SJCRH30 (cell line): ENCODE measurements around the gene GFRA3. TPM values are rescaled to one million over a fixed set of nuclear protein-coding genes. Genes with fewer than 3 reads are reported as not detected.
"Not testable (repeated sequence)": the region's sequence is repeated elsewhere in the genome, so short reads cannot be mapped to it uniquely, and the experiment has no call there.

Experiments
- DNase-seq, 2 experiments: peaks; one replicate each; pipeline ENCODE4 v3.0.0-alpha.2; 2015 to 2020
- H3K27ac ChIP-seq: fragments of 250-450 bp; sonication (Bioruptor Pico); 2 replicates; pipeline ENCODE4 v1.5.1; 2020; ENCODE audit warnings: mild to moderate bottlenecking, moderate library complexity
- H3K27me3 ChIP-seq: fragments of 250-450 bp; sonication (Bioruptor Pico); 2 replicates; pipeline ENCODE4 v1.5.1; 2020; ENCODE audit warnings: mild to moderate bottlenecking, moderate library complexity
- H3K36me3 ChIP-seq: fragments of 250-450 bp; sonication (Bioruptor Pico); 2 replicates; pipeline ENCODE4 v1.5.1; 2020; ENCODE audit warnings: mild to moderate bottlenecking, moderate library complexity
- H3K4me1 ChIP-seq: fragments of 250-450 bp; sonication (Bioruptor Pico); 2 replicates; pipeline ENCODE4 v1.5.1; 2020; ENCODE audit warnings: mild to moderate bottlenecking, moderate library complexity
- H3K4me3 ChIP-seq: fragments of 250-450 bp; sonication (Bioruptor Pico); 2 replicates; pipeline ENCODE4 v1.5.1; 2020; ENCODE audit warnings: mild to moderate bottlenecking, moderate library complexity
- H3K9me3 ChIP-seq: fragments of 250-450 bp; sonication (Bioruptor Pico); replicated peaks from 2 replicates; pipeline ENCODE4 v1.5.1; 2020; ENCODE audit warnings: mild to moderate bottlenecking, moderate library complexity
- total RNA-seq: library from RNA; depleted of rRNA; stranded (reverse); fragments of >200 nt; shearing (Covaris generic); gene quantifications from 2 replicates; pipeline ENCODE4 v1.2.3, GENCODE V29; 2014

GFRA3 gene
- total RNA-seq, 1 experiment from 2014 or later = not detected

- Histone ChIP-seq H3K27me3 (no peaks in the 10 kb centered on the region), H3K4me3 (no peak overlapping the region), H3K9me3 (no peaks in the 10 kb centered on the region), H3K4me1 (no peaks in the 10 kb centered on the region), H3K36me3 (no peaks in the 10 kb centered on the region), H3K27ac (no peak overlapping the region)
- DNase-seq = no peak
Measured at GRCh38 chr5:138272681-138273080, 1.7 kb downstream of the GFRA3 start.

DNA sequence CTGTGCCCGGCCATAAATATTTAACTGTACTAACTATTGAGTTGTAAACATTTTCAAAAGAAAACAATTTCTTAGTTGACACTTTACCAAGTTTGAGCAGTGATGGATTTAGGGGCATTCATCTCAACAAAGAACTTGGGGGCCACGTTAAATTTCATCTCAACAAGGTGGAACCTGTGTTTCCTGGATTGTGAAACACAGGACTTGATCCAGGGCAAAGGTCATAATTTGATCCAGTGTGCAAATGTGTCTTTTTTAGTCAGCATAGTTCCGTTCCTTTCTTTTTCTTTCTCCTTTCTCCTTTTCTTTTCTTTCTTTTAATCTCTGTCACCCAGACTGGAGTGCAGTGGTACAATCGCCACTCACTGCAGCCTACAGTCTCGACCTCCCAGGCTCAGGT, 3.1 kb downstream of the GFRA3 start:
- peaks cover under 1% of the 10 kb centered on the region; the same call in 1 of the 2 replicates for H3K4me1 ChIP-seq
- H3K27ac ChIP-seq = no peak overlapping the region
- no peaks in the 10 kb centered on the region for H3K27me3 ChIP-seq
- H3K36me3 ChIP-seq = no peaks in the 10 kb centered on the region
- no peak for DNase-seq
- H3K4me3 ChIP-seq = no peak overlapping the region
- no peaks in the 10 kb centered on the region for H3K9me3 ChIP-seq

DNA sequence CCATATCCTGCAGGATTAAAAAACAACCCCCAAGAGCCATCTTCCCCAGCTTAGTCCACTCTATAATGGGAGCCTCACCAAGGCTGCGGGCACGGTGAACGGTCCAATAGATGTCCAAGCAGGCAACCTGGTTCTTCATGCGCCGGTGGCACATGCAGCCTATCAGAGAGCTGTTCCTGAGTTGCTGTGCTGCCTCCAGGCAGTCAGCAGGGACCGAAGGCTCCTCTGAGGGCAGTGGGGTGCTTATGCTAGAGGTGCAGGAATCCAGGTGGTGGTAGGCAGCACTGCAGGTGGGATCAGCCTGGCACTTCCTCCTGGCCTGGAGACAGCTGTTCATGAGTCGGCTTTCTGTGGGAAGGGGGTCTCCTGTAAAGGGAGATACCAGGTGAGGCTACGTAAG, 10.2 kb downstream of the GFRA3 start:
- 0 out of 2 replicates have a peak, but pooled peaks cover 4% of the 10 kb centered on the region for H3K27me3 ChIP-seq
- H3K27ac ChIP-seq = no peak overlapping the region
- no peaks in the 10 kb centered on the region for H3K36me3 ChIP-seq
- H3K4me3 ChIP-seq = no peak overlapping the region
- DNase-seq = no peak
- H3K4me1 ChIP-seq = peaks cover 8% of the 10 kb centered on the region; the same call in 1 of the 2 replicates
- H3K9me3 ChIP-seq = no peaks in the 10 kb centered on the region

- H3K4me3 ChIP-seq = no peak overlapping the region
- peaks cover 8% of the 10 kb centered on the region; the same call in 1 of the 2 replicates for H3K4me1 ChIP-seq
- no peaks in the 10 kb centered on the region for H3K36me3 ChIP-seq
- H3K27ac ChIP-seq = no peak overlapping the region
- 0 out of 2 replicates have a peak, but pooled peaks cover 4% of the 10 kb centered on the region for H3K27me3 ChIP-seq
- H3K9me3 ChIP-seq = no peaks in the 10 kb centered on the region
- DNase-seq = no peak
Measured at GRCh38 chr5:138263581-138263980, 10.8 kb downstream of the GFRA3 start.

- no peaks in the 10 kb centered on the region for H3K4me1 ChIP-seq
- no peak overlapping the region for H3K27ac ChIP-seq
- H3K4me3 ChIP-seq = no peak overlapping the region
- no peaks in the 10 kb centered on the region for H3K9me3 ChIP-seq
- DNase-seq = no peak
- H3K27me3 ChIP-seq = no peaks in the 10 kb centered on the region
- no peaks in the 10 kb centered on the region for H3K36me3 ChIP-seq
Measured at GRCh38 chr5:138258704-138259292, 15.6 kb downstream of the GFRA3 start.

- Histone ChIP-seq H3K9me3 (no peaks in the 10 kb centered on the region), H3K4me3 (no peak overlapping the region)
- no peak for DNase-seq
Measured at GRCh38 chr5:138257583-138257982, 16.8 kb downstream of the GFRA3 start.

DNA sequence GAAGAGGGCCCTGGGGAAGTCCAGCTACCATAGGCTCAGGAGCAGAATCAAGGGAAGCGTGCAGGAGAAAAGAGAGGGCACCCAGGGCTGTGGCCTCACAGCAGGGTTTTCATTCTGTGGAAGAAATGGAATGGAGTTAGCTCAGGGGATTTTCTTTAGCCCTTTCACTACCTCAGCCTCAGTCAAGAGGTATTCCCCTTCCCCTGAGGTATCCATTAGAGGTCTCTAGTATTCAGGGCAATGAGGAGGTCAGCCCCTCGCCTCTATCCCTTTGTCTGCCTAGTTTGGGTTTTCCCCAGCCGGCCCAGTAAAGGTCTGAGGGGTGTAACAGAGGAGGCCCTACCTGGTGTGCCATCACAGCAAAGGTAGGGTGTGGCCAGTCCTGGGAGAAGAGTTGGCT, 21.5 kb downstream of the GFRA3 start:
- no peaks in the 10 kb centered on the region for H3K27me3 ChIP-seq
- no peaks in the 10 kb centered on the region for H3K9me3 ChIP-seq
- H3K36me3 ChIP-seq = no peaks in the 10 kb centered on the region
- no peak overlapping the region for H3K27ac ChIP-seq
- no peak overlapping the region for H3K4me3 ChIP-seq
- no peak for DNase-seq
- H3K4me1 ChIP-seq = no peaks in the 10 kb centered on the region

More at GRCh38 chr5:138257583-138257982, 16.8 kb downstream of the GFRA3 start:
- H3K4me1 ChIP-seq = no peaks in the 10 kb centered on the region
- H3K27ac ChIP-seq = no peak overlapping the region
- no peaks in the 10 kb centered on the region for H3K36me3 ChIP-seq
- no peaks in the 10 kb centered on the region for H3K27me3 ChIP-seq

- not testable (repeated sequence) for DNase-seq, H3K9me3 ChIP-seq, H3K27me3 ChIP-seq
Measured at GRCh38 chr5:138247800-138248199, 26.6 kb downstream of the GFRA3 start.

DNA sequence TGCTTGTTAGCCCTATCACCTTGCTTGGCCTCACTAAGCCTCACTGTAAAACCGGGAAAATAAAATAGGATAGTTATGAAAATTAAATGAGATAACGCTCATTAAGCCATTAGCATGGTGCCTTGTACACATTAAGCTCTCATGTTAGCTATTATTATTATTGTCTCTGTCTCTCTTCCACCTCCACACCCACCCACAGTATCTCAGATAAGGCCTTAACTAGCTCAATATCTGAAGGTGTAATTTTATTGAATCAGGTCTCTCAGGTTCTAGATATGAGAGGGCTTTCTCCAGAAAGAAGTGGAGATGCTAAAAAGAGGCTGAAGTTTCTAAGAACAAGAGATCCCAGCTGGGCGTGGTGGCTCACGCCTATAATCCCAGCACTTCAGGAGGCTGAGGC, 27.6 kb downstream of the GFRA3 start:
- no peaks in the 10 kb centered on the region for H3K9me3 ChIP-seq
- H3K27ac ChIP-seq = no peak overlapping the region
- H3K36me3 ChIP-seq = no peaks in the 10 kb centered on the region
- no peaks in the 10 kb centered on the region for H3K4me1 ChIP-seq
- DNase-seq = no peak
- peaks cover 4% of the 10 kb centered on the region; the same call in 1 of the 2 replicates for H3K27me3 ChIP-seq
- H3K4me3 ChIP-seq = no peak overlapping the region

More at GRCh38 chr5:138247800-138248199, 26.6 kb downstream of the GFRA3 start:
- H3K4me1 ChIP-seq, H3K4me3 ChIP-seq, H3K27ac ChIP-seq, H3K36me3 ChIP-seq: not testable (repeated sequence)

- Histone ChIP-seq H3K4me3 (no peak overlapping the region), H3K27ac (no peak overlapping the region), H3K4me1 (no peaks in the 10 kb centered on the region), H3K36me3 (no peaks in the 10 kb centered on the region), H3K9me3 (no peaks in the 10 kb centered on the region), H3K27me3 (peaks cover 6% of the 10 kb centered on the region; the same call in 1 of the 2 replicates)
- DNase-seq = no peak
Measured at GRCh38 chr5:138246334-138246733, 28.1 kb downstream of the GFRA3 start.

DNA sequence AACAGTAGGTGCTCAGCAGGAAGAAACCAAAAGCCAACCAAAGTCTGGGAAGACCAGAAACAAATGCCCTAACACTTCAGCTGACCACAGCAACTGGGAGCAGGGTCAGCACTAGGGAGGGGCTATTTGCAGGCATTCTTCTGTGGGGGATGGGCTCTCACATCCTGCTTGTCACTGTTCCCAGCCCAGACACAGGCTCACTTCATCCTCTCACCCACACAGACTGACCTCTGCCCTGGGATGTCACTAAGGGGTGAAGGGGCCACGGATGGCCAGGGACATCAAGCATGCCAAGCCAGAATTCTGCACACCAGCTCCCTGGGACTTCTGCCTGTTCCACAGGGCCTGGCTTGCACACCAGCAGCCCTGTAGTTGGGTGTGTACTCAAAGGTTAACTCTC, 28.7 kb downstream of the GFRA3 start:
- H3K36me3 ChIP-seq = no peaks in the 10 kb centered on the region
- no peak overlapping the region for H3K27ac ChIP-seq
- H3K27me3 ChIP-seq = peaks cover 9% of the 10 kb centered on the region; the same call in 1 of the 2 replicates
- H3K9me3 ChIP-seq = no peaks in the 10 kb centered on the region
- DNase-seq = peak in 1 of 2 experiments; percentile 9
- no peaks in the 10 kb centered on the region for H3K4me1 ChIP-seq
- no peak overlapping the region for H3K4me3 ChIP-seq

DNA sequence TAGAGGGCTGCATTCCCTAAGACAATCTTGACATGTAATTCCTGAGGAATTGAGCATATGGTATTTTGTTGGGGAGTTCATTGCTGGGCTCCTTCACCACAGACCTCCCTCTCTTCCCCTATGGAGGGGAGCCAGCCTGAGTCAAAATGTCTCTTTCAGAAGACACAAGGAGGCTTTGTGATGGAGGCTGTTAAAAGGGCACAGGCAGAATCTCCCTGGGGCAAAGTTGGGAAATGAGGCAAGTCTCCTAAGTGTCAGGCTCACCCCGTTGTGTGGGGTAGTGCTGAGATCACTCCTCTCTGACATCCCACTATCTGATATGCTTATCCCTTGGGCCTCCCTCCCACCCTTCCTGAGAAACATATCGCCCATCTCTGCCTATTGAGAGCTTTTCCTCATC, 30.6 kb downstream of the GFRA3 start:
- DNase-seq = peak in 1 of 2 experiments; percentile 42
- H3K4me1 ChIP-seq = no peaks in the 10 kb centered on the region
- peaks cover 9% of the 10 kb centered on the region; the same call in 1 of the 2 replicates for H3K27me3 ChIP-seq
- no peak overlapping the region for H3K27ac ChIP-seq
- H3K9me3 ChIP-seq = no peaks in the 10 kb centered on the region
- H3K36me3 ChIP-seq = no peaks in the 10 kb centered on the region
- H3K4me3 ChIP-seq = no peak overlapping the region

DNA sequence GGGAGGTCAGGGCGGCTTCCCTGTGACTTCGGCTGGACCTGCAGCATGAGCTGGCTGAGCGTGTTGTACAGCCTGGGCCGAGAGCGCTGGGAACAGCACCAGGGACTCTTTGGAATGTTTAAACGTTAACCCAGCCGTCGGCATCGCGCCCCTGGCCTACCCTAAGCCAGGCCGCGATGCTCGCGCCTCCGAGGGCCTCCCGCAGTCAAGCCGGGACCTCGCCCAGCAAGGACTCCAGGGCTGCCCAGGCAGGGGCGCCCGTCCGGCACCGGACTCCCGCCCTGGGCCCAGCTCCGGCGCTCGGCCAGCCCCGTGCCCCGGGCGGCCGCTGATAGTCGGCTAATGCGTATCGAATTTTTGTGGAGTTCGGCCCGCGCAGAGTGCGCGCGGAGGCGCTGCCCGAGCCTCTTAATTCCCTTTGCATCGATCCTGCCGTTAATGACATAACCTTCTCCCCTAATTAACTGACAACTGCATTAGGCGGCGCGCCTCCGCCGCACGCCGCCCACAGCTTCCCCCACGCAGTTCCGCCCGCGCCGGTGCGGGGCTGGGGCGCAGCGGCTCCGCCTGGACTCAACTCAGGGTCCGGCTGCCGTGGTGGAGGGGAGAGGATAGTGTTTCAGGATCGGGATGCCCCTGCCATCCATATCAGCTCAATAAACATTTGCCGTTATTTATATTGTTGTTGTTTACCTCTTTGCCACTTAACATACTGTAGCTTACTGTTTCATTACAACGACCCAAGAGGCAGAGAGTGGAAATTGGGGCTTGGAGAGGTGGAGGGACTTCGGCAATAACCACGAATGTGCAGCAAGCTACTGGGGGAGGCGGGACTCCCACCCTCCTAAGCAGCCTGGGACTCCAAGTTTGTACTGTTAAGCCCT, 32.5 kb downstream of the GFRA3 start:
- no peaks in the 10 kb centered on the region for H3K36me3 ChIP-seq
- H3K4me3 ChIP-seq = peak overlapping the region; percentile 56
- peaks cover 9% of the 10 kb centered on the region; the same call in 1 of the 2 replicates for H3K27me3 ChIP-seq
- peak; percentile 20 to 26 for DNase-seq
- no peaks in the 10 kb centered on the region for H3K4me1 ChIP-seq
- no peaks in the 10 kb centered on the region for H3K9me3 ChIP-seq
- no peak overlapping the region for H3K27ac ChIP-seq

DNA sequence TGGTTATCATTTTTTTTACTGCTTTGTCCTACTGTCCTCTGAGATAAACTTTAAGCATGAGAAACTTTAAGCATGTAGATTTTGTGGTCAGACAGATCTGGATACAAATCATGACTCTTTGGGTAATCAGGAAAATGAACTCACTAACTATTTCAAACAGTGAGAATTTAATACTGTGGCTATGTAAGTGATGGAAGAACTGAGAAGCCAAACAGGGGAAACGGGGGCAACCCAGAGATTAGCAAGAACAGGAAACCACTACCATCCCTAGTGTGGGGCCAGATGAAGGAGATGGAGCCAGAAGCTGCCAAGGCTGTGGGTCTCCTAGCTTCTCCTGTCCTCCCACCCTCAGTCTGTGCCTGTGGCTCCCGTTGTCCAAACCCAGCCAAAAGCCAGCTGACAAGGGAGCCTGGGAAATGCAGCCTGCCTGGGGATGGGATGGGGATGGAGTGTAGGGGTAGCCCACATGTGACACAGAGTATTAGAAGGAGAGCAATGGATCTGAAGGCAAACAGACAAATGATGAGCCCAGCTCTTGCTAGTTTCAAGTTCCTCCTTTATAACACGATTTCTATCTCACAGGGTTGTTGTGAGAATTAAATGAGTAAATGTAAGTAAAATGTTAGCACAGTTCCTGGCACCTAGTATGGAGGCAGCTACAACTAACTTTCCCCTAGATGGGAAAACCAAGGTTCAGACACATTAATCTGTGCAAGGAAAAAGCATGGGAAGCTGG, 33.6 kb downstream of the GFRA3 start:
- Histone ChIP-seq H3K27me3 (peaks cover 9% of the 10 kb centered on the region; the same call in 1 of the 2 replicates), H3K4me3 (no peak overlapping the region), H3K4me1 (no peaks in the 10 kb centered on the region), H3K9me3 (no peaks in the 10 kb centered on the region), H3K36me3 (no peaks in the 10 kb centered on the region), H3K27ac (no peak overlapping the region)
- DNase-seq = no peak

DNA sequence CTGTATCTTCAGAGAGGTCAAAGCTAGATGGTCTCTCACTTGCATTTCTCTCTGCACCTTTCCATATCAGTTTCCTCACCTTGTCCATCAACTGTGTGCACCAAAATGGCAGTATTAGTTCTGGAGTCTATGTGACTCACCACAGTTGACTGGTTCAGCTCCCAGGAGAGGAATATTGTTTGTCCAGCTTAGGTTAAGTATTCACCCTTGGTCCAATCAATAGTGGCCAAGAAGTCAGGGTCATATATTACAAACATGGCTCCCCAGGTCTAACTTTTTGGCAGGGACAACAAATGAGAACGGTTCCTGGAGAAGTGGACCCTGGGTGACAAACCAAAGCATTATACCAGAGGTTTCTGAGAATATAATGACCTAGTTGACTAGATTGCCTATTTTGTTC, 36.4 kb downstream of the GFRA3 start:
- Histone ChIP-seq H3K27me3 (peaks cover 9% of the 10 kb centered on the region; the same call in 1 of the 2 replicates), H3K36me3 (no peaks in the 10 kb centered on the region), H3K4me1 (no peaks in the 10 kb centered on the region), H3K27ac (no peak overlapping the region), H3K9me3 (no peaks in the 10 kb centered on the region), H3K4me3 (no peak overlapping the region)
- no peak for DNase-seq
